Epithelial cell of proximal tubule (primary cell): Measurements from ENCODE around the gene ARHGAP1. TPM values are rescaled to one million over a fixed set of nuclear protein-coding genes. Genes with fewer than 3 reads are reported as not detected.

Source experiments
- DNase-seq: peaks from one replicate; pipeline ENCODE4 v3.0.0-alpha.2; 2011; ENCODE audit warnings: low read depth
- H3K4me3 ChIP-seq: 2 replicates; pipeline ENCODE4 v1.5.1; 2011; ENCODE audit warnings: low read depth, mild to moderate bottlenecking, low read length
- CTCF ChIP-seq: conservative IDR thresholded peaks from 2 replicates; pipeline ENCODE4 v1.5.1; 2012; ENCODE audit warnings: low read depth, mild to moderate bottlenecking, low read length
- total RNA-seq: library from RNA; depleted of rRNA; stranded (reverse); fragments of >200 nt; gene quantifications from 2 replicates; pipeline ENCODE4 v1.2.3, GENCODE V29; 2015

ARHGAP1 gene
- total RNA-seq, 1 donor from 2014 or later: 29.1 TPM

GRCh38 chr11:46632502-46632901 is 67.9 kb downstream of the ARHGAP1 start:
- no peak overlapping the region for H3K4me3 ChIP-seq
- no peak for TF ChIP-seq CTCF
- DNase-seq: no peak

- TF ChIP-seq CTCF: no peak
- DNase-seq: no peak
Measured at GRCh38 chr11:46631676-46632075, 68.7 kb downstream of the ARHGAP1 start.

GRCh38 chr11:46630237-46630636 is 70.2 kb downstream of the ARHGAP1 start:
- no peak for DNase-seq
- no peak overlapping the region for H3K4me3 ChIP-seq
- TF ChIP-seq CTCF: no peak

More at GRCh38 chr11:46631676-46632075, 68.7 kb downstream of the ARHGAP1 start:
- no peak overlapping the region for H3K4me3 ChIP-seq

GRCh38 chr11:46628961-46629360 is 71.5 kb downstream of the ARHGAP1 start:
- DNase-seq: no peak
- TF ChIP-seq CTCF: no peak

More at GRCh38 chr11:46628961-46629360, 71.5 kb downstream of the ARHGAP1 start:
- no peak overlapping the region for H3K4me3 ChIP-seq

Other genes with a start within 250 kb of the ARHGAP1 start
- 15.3 and 21.0 TPM in 2 replicates for gene AMBRA1, start 106.6 kb downstream of the ARHGAP1 start, total RNA-seq
- gene HARBI1, start 83.4 kb downstream of the ARHGAP1 start, total RNA-seq: 1.6 and 3.3 TPM in 2 replicates
- 45.1 and 52.9 TPM in 2 replicates for gene ATG13, start 83.1 kb downstream of the ARHGAP1 start, total RNA-seq
- 11.3 and 12.5 TPM in 2 replicates for gene ZNF408, start 412 bp upstream of the ARHGAP1 start, total RNA-seq
- 0.17 TPM in 1 of 2 replicates, not detected in the other for gene F2, start 18.6 kb upstream of the ARHGAP1 start, total RNA-seq
- 76.4 and 101 TPM in 2 replicates for gene CKAP5, start 145.7 kb upstream of the ARHGAP1 start, total RNA-seq
- gene LRP4, start 217.9 kb upstream of the ARHGAP1 start, total RNA-seq: 2.8 and 5.0 TPM in 2 replicates
- 32.1 and 39.8 TPM in 2 replicates for gene CSTPP1, start 236.1 kb upstream of the ARHGAP1 start, total RNA-seq